H1 (cell line): ENCODE measurements around the gene TMEM170A. TPM values are rescaled to one million over a fixed set of nuclear protein-coding genes. Genes with fewer than 3 reads are reported as not detected.
"Not testable (repeated sequence)": the region's sequence is repeated elsewhere in the genome, so short reads cannot be mapped to it uniquely, and the experiment has no call there.

Source experiments
- CTCF ChIA-PET: fragments of 300-600 bp; sonication (Branson Sonifier 250); formaldehyde crosslinking; loops from one replicate; lab custom pipeline; 2021; ENCODE audit not compliant: partially characterized antibody; lab: Charles Lee
- POLR2A ChIA-PET: fragments of 300-600 bp; sonication (Branson Sonifier 250); formaldehyde crosslinking; loops from one replicate; lab custom pipeline; 2021; ENCODE audit warnings: inconsistent platforms; ENCODE audit not compliant: partially characterized antibody; lab: Charles Lee
- DNase-seq, 2 experiments: peaks; one replicate each; pipeline versions ENCODE4 v3.0.0 to v3.0.0-alpha.2; 2010 to 2022; ENCODE audit warnings: low spot score in 2 of 2, low read depth in 1 of 2, mixed read lengths in 1 of 2
- FAIRE-seq: peaks from 2 replicates; lab custom pipeline; 2011; peaks lifted over from hg19 to GRCh38; lab: Jason Lieb, UNC
- H2AFZ ChIP-seq: 2 replicates; pipeline ENCODE4 v1.8.1; 2012; ENCODE audit warnings: low read length, inconsistent platforms
- H2AK5ac ChIP-seq: 2 replicates; pipeline ENCODE4 v1.6.1; 2013; ENCODE audit warnings: low read depth, low read length
- H2BK120ac ChIP-seq: replicated peaks from 2 replicates; pipeline ENCODE3; 2013; ENCODE audit warnings: low read depth, low read length, inconsistent platforms
- H2BK12ac ChIP-seq: 2 replicates; pipeline ENCODE4 v1.6.1; 2013; ENCODE audit warnings: low read depth, low read length
- H2BK15ac ChIP-seq: 2 replicates; pipeline ENCODE4 v1.6.1; 2013; ENCODE audit warnings: low read length
- H2BK20ac ChIP-seq: 2 replicates; pipeline ENCODE4 v1.6.1; 2013; ENCODE audit warnings: low read length
- H2BK5ac ChIP-seq: 2 replicates; pipeline ENCODE4 v1.6.1; 2013; ENCODE audit warnings: low read depth, low read length
- H3K14ac ChIP-seq: 2 replicates; pipeline ENCODE4 v1.6.1; 2013; ENCODE audit warnings: inconsistent platforms; ENCODE audit not compliant: insufficient read length
- H3K18ac ChIP-seq: 2 replicates; pipeline ENCODE4 v1.6.1; 2013; ENCODE audit warnings: low read length; ENCODE audit errors: extremely low read depth
- H3K23ac ChIP-seq: 2 replicates; pipeline ENCODE4 v1.6.1; 2013; ENCODE audit warnings: inconsistent platforms; ENCODE audit not compliant: insufficient read length
- H3K23me2 ChIP-seq: 2 replicates; pipeline ENCODE4 v1.6.1; 2013; ENCODE audit warnings: low read depth, low read length
- H3K27ac ChIP-seq: 2 replicates; pipeline ENCODE4 v1.6.1; 2011; ENCODE audit warnings: low read depth, low read length, inconsistent platforms
- H3K27me3 ChIP-seq, 4 experiments: replicated peaks in 1 of 4; 1 replicate in 1 of 4; 2 replicates in 3 of 4; pipeline versions ENCODE4 v1.6.1 to v1.8.1; 2011 to 2013; ENCODE audit warnings: low read length in 3 of 4, mild to moderate bottlenecking in 3 of 4, inconsistent platforms in 2 of 4, mixed read lengths in 2 of 4, moderate library complexity in 1 of 4; ENCODE audit not compliant: control insufficient read depth in 3 of 4, insufficient read depth in 3 of 4; ENCODE audit errors: extremely low read depth in 1 of 4
- H3K36me3 ChIP-seq, 4 experiments: 2 replicates each; pipeline versions ENCODE4 v1.6.1 to v1.8.1; 2011 to 2013; ENCODE audit warnings: mild to moderate bottlenecking in 4 of 4, low read length in 3 of 4, moderate library complexity in 2 of 4, control low read depth in 1 of 4, inconsistent platforms in 1 of 4; ENCODE audit not compliant: insufficient read depth in 4 of 4, control insufficient read depth in 2 of 4
- H3K4ac ChIP-seq: replicated peaks from 2 replicates; pipeline ENCODE3; 2013; ENCODE audit warnings: low read length, low read depth, mixed read lengths, inconsistent platforms; ENCODE audit not compliant: insufficient read length
- H3K4me1 ChIP-seq, 4 experiments: replicated peaks in 1 of 4; 1 replicate in 1 of 4; 2 replicates in 3 of 4; pipeline versions ENCODE4 v1.6.1 to v1.8.1; 2011 to 2013; ENCODE audit warnings: low read length in 3 of 4, inconsistent platforms in 2 of 4, mixed read lengths in 1 of 4; ENCODE audit not compliant: insufficient read depth in 4 of 4, control insufficient read depth in 3 of 4
- H3K4me2 ChIP-seq, 2 experiments: 2 replicates each; pipeline versions ENCODE4 v1.6.1 to v1.8.1; 2011 to 2013; ENCODE audit warnings: low read depth in 2 of 2, low read length in 2 of 2, control low read depth in 1 of 2, inconsistent platforms in 1 of 2, mild to moderate bottlenecking in 1 of 2; ENCODE audit not compliant: insufficient read depth in 1 of 2
- H3K4me3 ChIP-seq, 4 experiments: fragments of 200-600, 300-600 bp in 1 of 4; sonication (generic), shearing (Covaris generic), sonication (Bioruptor Twin) in 1 of 4; 2 replicates each; pipeline versions ENCODE4 v1.5.1 to v1.8.1; 2011 to 2016; ENCODE audit warnings: low read length in 4 of 4, low read depth in 3 of 4, control low read depth in 2 of 4, inconsistent platforms in 2 of 4, mild to moderate bottlenecking in 2 of 4, mixed read lengths in 1 of 4, moderate library complexity in 1 of 4; ENCODE audit not compliant: insufficient read depth in 2 of 4; ENCODE audit errors: extremely low read depth in 1 of 4
- H3K56ac ChIP-seq: replicated peaks from 2 replicates; pipeline ENCODE3; 2013; ENCODE audit warnings: low read depth, mild to moderate bottlenecking, mixed read lengths, low read length, inconsistent platforms; ENCODE audit not compliant: insufficient read length
- H3K79me1 ChIP-seq: 2 replicates; pipeline ENCODE4 v1.6.1; 2013; ENCODE audit warnings: low read depth, low read length, control low read depth
- H3K79me2 ChIP-seq, 2 experiments: 2 replicates each; pipeline versions ENCODE4 v1.6.1 to v1.8.1; 2012 to 2013; ENCODE audit warnings: low read length in 2 of 2, mild to moderate bottlenecking in 2 of 2, inconsistent platforms in 1 of 2; ENCODE audit not compliant: insufficient read depth in 2 of 2, control insufficient read depth in 1 of 2
- H3K9ac ChIP-seq, 4 experiments: replicated peaks in 1 of 4; 1 replicate in 1 of 4; 2 replicates in 3 of 4; pipeline versions ENCODE4 v1.6.1 to v1.8.1; 2011 to 2013; ENCODE audit warnings: low read depth in 3 of 4, low read length in 3 of 4, control low read depth in 2 of 4, mild to moderate bottlenecking in 2 of 4, moderate library complexity in 2 of 4, inconsistent platforms in 1 of 4; ENCODE audit errors: extremely low read depth in 1 of 4
- H3K9me3 ChIP-seq, 2 experiments: 2 replicates each; pipeline versions ENCODE4 v1.6.1 to v1.8.1; 2012 to 2013; ENCODE audit warnings: mild to moderate bottlenecking in 2 of 2, moderate library complexity in 2 of 2, control low read depth in 1 of 2, inconsistent platforms in 1 of 2, low read depth in 1 of 2, low read length in 1 of 2, mixed read lengths in 1 of 2; ENCODE audit not compliant: insufficient read depth in 2 of 2
- H4K20me1 ChIP-seq, 2 experiments: replicated peaks in 1 of 2; 2 replicates each; pipeline versions ENCODE3 to v1.8.1; 2011 to 2013; ENCODE audit warnings: inconsistent platforms in 2 of 2, low read length in 2 of 2, mild to moderate bottlenecking in 1 of 2; ENCODE audit not compliant: insufficient read depth in 2 of 2, control insufficient read depth in 1 of 2
- H4K5ac ChIP-seq: 2 replicates; pipeline ENCODE4 v1.6.1; 2013; ENCODE audit warnings: low read length, low read depth, mixed read lengths, inconsistent platforms; ENCODE audit not compliant: insufficient read length
- H4K8ac ChIP-seq: 2 replicates; pipeline ENCODE4 v1.8.0; 2013; ENCODE audit warnings: mild to moderate bottlenecking, moderate library complexity, low read length, inconsistent platforms; ENCODE audit not compliant: insufficient read depth; ENCODE audit errors: extremely low read depth
- H4K91ac ChIP-seq: replicated peaks from 2 replicates; pipeline ENCODE3; 2013; ENCODE audit warnings: low read length, mixed read lengths, inconsistent platforms; ENCODE audit not compliant: insufficient read length
- E2F6 ChIP-seq: IDR thresholded peaks from 2 replicates; pipeline ENCODE4 v1.6.1; 2012; ENCODE audit warnings: inconsistent platforms
- FOSL1 ChIP-seq: IDR thresholded peaks from 2 replicates; pipeline ENCODE4 v1.6.1; 2011; ENCODE audit warnings: mild to moderate bottlenecking, low read depth, low read length, moderate library complexity; ENCODE audit not compliant: insufficient read depth
- MAX ChIP-seq: IDR thresholded peaks from 2 replicates; pipeline ENCODE4 v1.6.1; 2012; ENCODE audit warnings: inconsistent platforms
- SIN3A ChIP-seq, 2 experiments: IDR thresholded peaks in 1 of 2; conservative IDR thresholded peaks in 1 of 2; 2 replicates each; pipeline ENCODE4 v1.6.1; 2011 to 2012; ENCODE audit warnings: low read length in 2 of 2, improper control_type of control experiment in 1 of 2, low read depth in 1 of 2, mild to moderate bottlenecking in 1 of 2
- SIRT6 ChIP-seq: IDR thresholded peaks from one replicate; pipeline ENCODE4 v1.7.1; 2012; ENCODE audit warnings: low read length, inconsistent platforms
- TAF1 ChIP-seq: IDR thresholded peaks from 2 replicates; pipeline ENCODE4 v1.6.1; 2011; ENCODE audit warnings: mild to moderate bottlenecking, low read depth, low read length
- USF2 ChIP-seq: IDR thresholded peaks from 2 replicates; pipeline ENCODE4 v1.6.1; 2011; ENCODE audit warnings: low read length, improper control_type of control experiment
- WGBS, 2 experiments: shearing (Covaris generic) in 1 of 2; methylation state at CpG; one replicate each; pipeline versions ENCODE4 v1.1.6 to v1.1.7; 2013 to 2015; ENCODE audit warnings: low lambda C conversion rate in 2 of 2, mixed read lengths in 2 of 2, inconsistent platforms in 1 of 2, low coverage in 1 of 2, missing lambda C conversion rate in 1 of 2; ENCODE audit not compliant: insufficient replicate concordance in 2 of 2, insufficient coverage in 1 of 2, insufficient read length in 1 of 2; ENCODE audit errors: extremely low coverage in 1 of 2, missing lambda C conversion rate in 1 of 2; 5-methylcytosine and 5-hydroxymethylcytosine counted together
- polyA plus RNA-seq, 7 experiments: library from polyadenylated mRNA; depleted of rRNA in 3 of 7; stranded (reverse) in 5 of 7; unstranded in 2 of 7; fragments of >200 nt in 5 of 7; fragments of 200-250 nt in 2 of 7; gene quantifications; 1 replicate in 5 of 7; 2 replicates in 1 of 7; 4 replicates in 1 of 7; pipeline versions ENCODE4 v1.2.1 to v1.2.3, GENCODE V29; 2011 to 2013; ENCODE audit warnings: missing spikeins in 2 of 7, mixed read lengths in 2 of 7
- total RNA-seq: library from RNA; stranded (reverse); fragmentation: NEBNext Ultra II Directional; extraction: Animal tissue kit (Norgen Biotek cat#: 25700); gene quantifications from 2 replicates; pipeline ENCODE4 v1.2.1, GENCODE V29; 2021

TMEM170A gene
- total and polyA plus RNA-seq, 2 of the 8 experiments (the other 6 are each of a cell fraction or from before 2014, with no cell fraction given), result 22.9 to 56.6 TPM

GRCh38 chr16:75429621-75430403 lies 34.7 kb downstream of the TMEM170A start (continued):
- TF ChIP-seq SIN3A (conservative IDR thresholded peaks at IDR 0.05 in 1 of 2, IDR thresholded peaks at IDR 0.05 in 1 of 2; ENCODE audit: low read depth in 1 of 2, low read length in 2 of 2) (no peak), USF2 (no peak), MAX (no peak), SIRT6 (no peak), FOSL1 (no peak), E2F6 (no peak), TAF1 (no peak)
- TF ChIP-seq, all 59 proteins: peak for 0

- H2AFZ ChIP-seq, H2AK5ac ChIP-seq, H3K9ac ChIP-seq, H3K23me2 ChIP-seq, H3K14ac ChIP-seq, H2BK15ac ChIP-seq, H2BK5ac ChIP-seq, H4K8ac ChIP-seq, H3K9me3 ChIP-seq, H4K91ac ChIP-seq, H3K4me3 ChIP-seq, H2BK120ac ChIP-seq, H3K18ac ChIP-seq, H3K4me1 ChIP-seq, H3K56ac ChIP-seq, H3K4me2 ChIP-seq, H2BK12ac ChIP-seq, H3K4ac ChIP-seq, H4K5ac ChIP-seq, H3K23ac ChIP-seq, POLR2A ChIA-PET, DNase-seq, H2BK20ac ChIP-seq, H4K20me1 ChIP-seq, H3K79me1 ChIP-seq, H3K27ac ChIP-seq, H3K36me3 ChIP-seq, H3K27me3 ChIP-seq, FAIRE-seq: not testable (repeated sequence)
- CTCF ChIA-PET, result interaction anchor here (0.6 to 1.8 kb wide), 4 partner anchors 23 to 91 kb away, joined by 3 to 4 read pairs (median 4); no protein-coding TSS in a partner anchor
- H3K79me2 ChIP-seq, result peaks cover 10 to 91% of the 10 kb centered on the region in 2 experiments; a peak in 3 of 4 replicates
- WGBS, 2 experiments, result 88% methylated on average over 2 of the region's 2 CpGs; no CpG with 5 or more reads in 1 of the 2 experiments
Measured at GRCh38 chr16:75426524-75426923, 38.0 kb downstream of the TMEM170A start.
